Measurements from ENCODE around the gene HARS1. TPM values are rescaled to one million over a fixed set of nuclear protein-coding genes. Genes with fewer than 3 reads are reported as not detected.

HARS1 gene
- 75.0 TPM for total RNA-seq (ENCODE audit: unreplicated experiment)
- long read RNA-seq, transcript HARS-215 (13 exons, 1,945 nt): major isoform, 108 of 127 reads
- long read RNA-seq, partial matches to known transcripts: 6 of 127 reads
- long read RNA-seq, other reads (novel, unspliced or antisense): 6 of 127 reads

DNA sequence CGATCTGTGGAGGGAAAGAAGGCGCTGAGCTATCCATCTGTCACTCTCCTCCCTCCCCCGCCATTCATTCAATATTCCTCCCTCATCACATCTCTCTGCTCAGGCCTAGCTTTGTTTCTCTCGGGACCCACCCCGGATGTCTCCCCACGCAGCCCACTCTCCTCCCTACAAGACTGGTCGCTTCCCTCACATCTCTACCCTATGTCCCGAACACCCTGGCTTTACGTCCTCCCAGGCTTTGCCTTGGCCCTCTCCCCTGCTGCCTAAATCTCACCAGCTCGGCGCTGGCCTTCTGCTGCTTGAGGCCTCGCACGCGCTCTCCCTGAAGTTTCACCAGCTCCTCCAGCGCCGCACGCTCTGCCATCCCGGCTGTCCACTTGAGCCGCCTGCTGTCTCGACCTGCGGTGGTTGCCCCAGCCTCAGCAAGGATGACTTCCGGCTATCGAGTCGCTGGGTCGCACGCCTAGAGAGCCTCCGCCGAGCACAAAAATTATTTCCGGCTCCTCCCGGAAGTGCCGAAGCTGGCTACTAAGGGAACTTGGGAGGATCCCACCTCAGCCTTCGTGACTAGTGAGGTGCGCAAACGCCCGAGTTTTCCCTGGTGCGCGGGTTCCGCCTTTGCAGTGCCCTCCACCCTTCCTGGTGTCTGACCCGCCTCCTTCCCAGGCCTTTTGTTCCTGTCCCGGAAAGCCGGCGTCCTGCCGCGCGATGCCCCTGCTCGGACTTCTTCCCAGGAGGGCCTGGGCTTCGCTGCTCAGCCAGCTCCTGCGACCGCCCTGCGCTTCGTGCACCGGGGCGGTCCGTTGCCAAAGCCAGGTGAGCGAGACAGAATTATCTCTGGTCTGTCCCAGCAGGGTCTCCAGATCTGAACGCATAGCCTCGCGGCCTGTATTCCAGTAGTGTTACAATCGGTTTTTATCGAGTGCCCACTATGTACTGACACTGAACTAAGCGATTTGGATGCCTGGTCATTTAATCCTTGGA, at the start of gene HARS1, which contains the start of gene HARS2:
HARS1 (minus strand) TSS at position 430 of the 984 bp plus-strand sequence; CDS start at position 364, 66 bp downstream.
HARS2 (plus strand) TSS at position 515 of the 984 bp plus-strand sequence; CDS start at position 709, 194 bp downstream.
- peak; percentile 85 for DNase-seq (ENCODE audit: low spot score)
- Mint-ChIP-seq H3K4me1 (ENCODE audit: unreplicated experiment) (peaks cover 22% of the 10 kb centered on the region), H3K27ac (ENCODE audit: unreplicated experiment) (peak within 1 kb of the TSS; percentile 91), H3K4me3 (ENCODE audit: unreplicated experiment) (peak within 1 kb of the TSS; percentile 97), H3K9me3 (ENCODE audit: unreplicated experiment) (no peaks in the 10 kb centered on the region), H3K36me3 (ENCODE audit: low read depth, unreplicated experiment) (peaks cover 25% of the 10 kb centered on the region), H3K27me3 (ENCODE audit: unreplicated experiment) (peaks cover 14% of the 10 kb centered on the region)
- TF ChIP-seq CTCF (IDR thresholded peaks at IDR 0.05; ENCODE audit: unreplicated experiment): no peak

- Mint-ChIP-seq H3K4me3 (ENCODE audit: unreplicated experiment) (no peak overlapping the region), H3K4me1 (ENCODE audit: unreplicated experiment) (no peaks in the 10 kb centered on the region), H3K36me3 (ENCODE audit: low read depth, unreplicated experiment) (no peaks in the 10 kb centered on the region), H3K9me3 (ENCODE audit: unreplicated experiment) (no peaks in the 10 kb centered on the region), H3K27ac (ENCODE audit: unreplicated experiment) (no peak overlapping the region), H3K27me3 (ENCODE audit: unreplicated experiment) (no peaks in the 10 kb centered on the region)
- no peak for TF ChIP-seq CTCF (IDR thresholded peaks at IDR 0.05; ENCODE audit: unreplicated experiment)
- no peak for DNase-seq (ENCODE audit: low spot score)
Measured at GRCh38 chr5:140737486-140737885, 46.3 kb upstream of the HARS1 start.

DNA sequence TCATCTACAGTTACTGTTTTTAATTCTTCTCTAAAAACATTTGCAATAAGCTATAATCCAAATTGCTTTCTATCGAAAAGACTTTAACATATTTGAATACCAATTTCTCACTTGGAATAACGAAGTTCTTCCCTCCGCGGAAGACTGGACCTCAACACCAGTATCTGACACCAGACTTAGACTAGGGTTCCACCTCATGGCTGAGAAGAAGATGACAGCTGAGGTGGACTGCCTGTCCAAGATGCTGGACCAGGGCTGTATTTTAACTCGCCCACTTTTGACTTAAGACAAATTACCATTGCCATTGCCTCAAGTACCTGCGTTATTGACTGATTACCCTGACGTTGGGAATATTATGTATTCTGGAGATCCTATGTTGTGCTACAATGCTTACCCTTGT, 43.2 kb upstream of the HARS1 start:
- Mint-ChIP-seq H3K36me3 (ENCODE audit: low read depth, unreplicated experiment) (no peaks in the 10 kb centered on the region), H3K27ac (ENCODE audit: unreplicated experiment) (no peak overlapping the region), H3K27me3 (ENCODE audit: unreplicated experiment) (no peaks in the 10 kb centered on the region), H3K4me3 (ENCODE audit: unreplicated experiment) (no peak overlapping the region), H3K9me3 (ENCODE audit: unreplicated experiment) (no peaks in the 10 kb centered on the region), H3K4me1 (ENCODE audit: unreplicated experiment) (no peaks in the 10 kb centered on the region)
- TF ChIP-seq CTCF (IDR thresholded peaks at IDR 0.05; ENCODE audit: unreplicated experiment): no peak
- no peak for DNase-seq (ENCODE audit: low spot score)

- Mint-ChIP-seq H3K9me3 (ENCODE audit: unreplicated experiment) (no peaks in the 10 kb centered on the region), H3K27me3 (ENCODE audit: unreplicated experiment) (no peaks in the 10 kb centered on the region), H3K4me1 (ENCODE audit: unreplicated experiment) (no peaks in the 10 kb centered on the region), H3K36me3 (ENCODE audit: low read depth, unreplicated experiment) (no peaks in the 10 kb centered on the region), H3K4me3 (ENCODE audit: unreplicated experiment) (no peak overlapping the region), H3K27ac (ENCODE audit: unreplicated experiment) (no peak overlapping the region)
- no peak for TF ChIP-seq CTCF (IDR thresholded peaks at IDR 0.05; ENCODE audit: unreplicated experiment)
- DNase-seq (ENCODE audit: low spot score): no peak
Measured at GRCh38 chr5:140733098-140733497, 41.9 kb upstream of the HARS1 start.
